MM.1S (cell line): Measurements from ENCODE around the gene AJUBA.

Experiments used
- EZH2 ChIP-seq: fragments of 300-600 bp; sonication (generic); optimal IDR thresholded peaks from 2 replicates; pipeline ENCODE3; 2017; ENCODE audit warnings: low read depth, mild to moderate bottlenecking, antibody characterized with exemption, low read length, mixed read lengths
- EZH2phosphoT487 ChIP-seq: fragments of 300-600 bp; sonication (generic); IDR thresholded peaks from 2 replicates; pipeline ENCODE4 v1.6.1; 2018; ENCODE audit warnings: antibody characterized with exemption, low read length
- TF ChIP-seq, protein P1 (sequence below): fragments of 300-600 bp; sonication (generic); IDR thresholded peaks from 2 replicates; pipeline ENCODE4 v1.5.1; 2016; ENCODE audit warnings: antibody characterized with exemption, low read length, mixed read lengths

DNA sequence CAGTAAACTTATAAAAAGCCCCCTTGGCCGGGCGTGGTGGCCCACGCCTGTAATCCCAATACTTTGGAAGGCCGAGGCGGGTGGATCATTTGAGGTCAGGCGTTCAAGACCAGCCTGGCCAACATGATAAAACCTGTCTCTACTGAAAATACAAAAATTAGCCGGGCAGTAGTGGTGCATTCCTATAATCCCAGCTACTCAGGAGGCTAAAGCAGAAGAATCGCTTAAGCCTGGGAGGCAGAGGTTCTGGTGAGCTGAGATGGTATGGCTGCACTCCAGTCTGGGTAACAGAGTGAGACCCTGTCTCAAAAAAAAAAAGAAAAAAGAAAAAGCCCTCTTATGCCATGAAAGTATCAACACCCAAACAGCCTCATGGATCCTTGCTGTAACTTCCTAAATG lies 56.8 kb downstream of the AJUBA start:
- TF ChIP-seq EZH2, result no peak
- TF ChIP-seq, protein P1, sequence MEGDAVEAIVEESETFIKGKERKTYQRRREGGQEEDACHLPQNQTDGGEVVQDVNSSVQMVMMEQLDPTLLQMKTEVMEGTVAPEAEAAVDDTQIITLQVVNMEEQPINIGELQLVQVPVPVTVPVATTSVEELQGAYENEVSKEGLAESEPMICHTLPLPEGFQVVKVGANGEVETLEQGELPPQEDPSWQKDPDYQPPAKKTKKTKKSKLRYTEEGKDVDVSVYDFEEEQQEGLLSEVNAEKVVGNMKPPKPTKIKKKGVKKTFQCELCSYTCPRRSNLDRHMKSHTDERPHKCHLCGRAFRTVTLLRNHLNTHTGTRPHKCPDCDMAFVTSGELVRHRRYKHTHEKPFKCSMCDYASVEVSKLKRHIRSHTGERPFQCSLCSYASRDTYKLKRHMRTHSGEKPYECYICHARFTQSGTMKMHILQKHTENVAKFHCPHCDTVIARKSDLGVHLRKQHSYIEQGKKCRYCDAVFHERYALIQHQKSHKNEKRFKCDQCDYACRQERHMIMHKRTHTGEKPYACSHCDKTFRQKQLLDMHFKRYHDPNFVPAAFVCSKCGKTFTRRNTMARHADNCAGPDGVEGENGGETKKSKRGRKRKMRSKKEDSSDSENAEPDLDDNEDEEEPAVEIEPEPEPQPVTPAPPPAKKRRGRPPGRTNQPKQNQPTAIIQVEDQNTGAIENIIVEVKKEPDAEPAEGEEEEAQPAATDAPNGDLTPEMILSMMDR, result no peak
- no peak for TF ChIP-seq EZH2phosphoT487
